HCT116 (cell line): Measurements from ENCODE around the gene PRIMPOL. TPM values are rescaled to one million over a fixed set of nuclear protein-coding genes. Genes with fewer than 3 reads are reported as not detected.

Source experiments
- ATAC-seq: fragments of 200-7000 bp; cut with Tn5 transposase; 2 replicates; pipeline ENCODE4 v1.9.1; 2020; ENCODE audit warnings: mild to moderate bottlenecking, moderate library complexity
- BruUV-seq: library from RNA; stranded (reverse); fragments of 400-500 nt; replicated peaks from 2 replicates; lab custom pipeline; 2021; lab: Mats Ljungman, UMichigan
- CTCF ChIA-PET: fragments of 300-600 bp; sonication (Branson Sonifier 250); formaldehyde crosslinking; loops from one replicate; lab custom pipeline; 2021; ENCODE audit warnings: antibody characterized with exemption; lab: Charles Lee
- POLR2A ChIA-PET: fragments of 300-600, 350-600 bp; sonication (Branson Sonifier 250); formaldehyde crosslinking; loops from one replicate; lab custom pipeline; 2021; ENCODE audit warnings: antibody characterized with exemption; lab: Charles Lee
- RAD21 ChIA-PET, 2 experiments: fragments of 300-600 bp; sonication (Branson Sonifier 250); formaldehyde crosslinking; loops; one replicate each; lab custom pipeline; 2023; ENCODE audit warnings: low total read pairs in 2 of 2; ENCODE audit not compliant: uncharacterized antibody in 2 of 2, unreplicated experiment in 2 of 2, low non-redundant PET in 1 of 2; lab: Charles Lee
- DNase-seq: peaks from one replicate; pipeline ENCODE4 v3.0.0-alpha.2; 2010; ENCODE audit warnings: low read depth, low spot score
- H2AFZ ChIP-seq: fragments of 200-600 bp; shearing (Covaris generic), sonication (generic); 2 replicates; pipeline ENCODE4 v1.6.1; 2017; ENCODE audit warnings: low read depth, mixed run types, mixed read lengths, antibody characterized with exemption, low read length; ENCODE audit not compliant: poor library complexity, severe bottlenecking
- H3K27ac ChIP-seq: 2 replicates; pipeline ENCODE4 v1.5.1; 2012; ENCODE audit warnings: low read depth, low read length
- H3K27me3 ChIP-seq: fragments of 200-600 bp; sonication (generic); 2 replicates; pipeline ENCODE4 v1.6.1; 2016; ENCODE audit warnings: mixed run types, low read length, mixed read lengths; ENCODE audit not compliant: insufficient read depth
- H3K36me3 ChIP-seq, 2 experiments: fragments of 200-500 bp in 1 of 2; fragments of 200-600 bp in 1 of 2; sonication (Bioruptor generic) in 1 of 2; sonication (generic) in 1 of 2; 2 replicates each; pipeline versions ENCODE4 v1.5.1 to v1.6.1; 2014 to 2016; ENCODE audit warnings: low read length in 2 of 2, inconsistent platforms in 1 of 2, mixed read lengths in 1 of 2, mixed run types in 1 of 2; ENCODE audit not compliant: insufficient read depth in 2 of 2, control insufficient read depth in 1 of 2
- H3K4me1 ChIP-seq, 2 experiments: fragments of 200-600 bp in 1 of 2; sonication (generic) in 1 of 2; 2 replicates each; pipeline versions ENCODE4 v1.5.1 to v1.6.1; 2012 to 2017; ENCODE audit warnings: low read length in 2 of 2, inconsistent platforms in 1 of 2, mild to moderate bottlenecking in 1 of 2, mixed read lengths in 1 of 2, mixed run types in 1 of 2, moderate library complexity in 1 of 2; ENCODE audit not compliant: insufficient read depth in 2 of 2, control insufficient read depth in 1 of 2
- H3K4me2 ChIP-seq: fragments of 200-600 bp; sonication (generic); 2 replicates; pipeline ENCODE4 v1.6.1; 2017; ENCODE audit warnings: mixed run types, low read length, mixed read lengths
- H3K4me3 ChIP-seq, 2 experiments: fragments of 200-600 bp in 1 of 2; sonication (generic) in 1 of 2; replicated peaks in 1 of 2; 2 replicates each; pipeline ENCODE4 v1.5.1; 2011 to 2016; ENCODE audit warnings: low read length in 2 of 2, control low read depth in 1 of 2, low read depth in 1 of 2, mild to moderate bottlenecking in 1 of 2, mixed read lengths in 1 of 2, mixed run types in 1 of 2
- H3K79me2 ChIP-seq: fragments of 200-600 bp; sonication (generic); 2 replicates; pipeline ENCODE4 v1.6.1; 2017; ENCODE audit warnings: mild to moderate bottlenecking, mixed run types, low read length, moderate library complexity, mixed read lengths; ENCODE audit not compliant: insufficient read depth
- H3K9ac ChIP-seq: fragments of 200-600 bp; sonication (generic); 2 replicates; pipeline ENCODE4 v1.6.1; 2016; ENCODE audit warnings: low read length, mixed read lengths
- H3K9me2 ChIP-seq: fragments of 200-600 bp; sonication (generic), shearing (Covaris generic); 2 replicates; pipeline ENCODE4 v1.6.1; 2017; ENCODE audit warnings: mixed run types, mild to moderate bottlenecking, moderate library complexity; ENCODE audit not compliant: insufficient read depth
- H3K9me3 ChIP-seq, 2 experiments: fragments of 200-500 bp in 1 of 2; fragments of 200-600 bp in 1 of 2; sonication (Bioruptor generic) in 1 of 2; sonication (generic) in 1 of 2; 2 replicates each; pipeline ENCODE4 v1.6.1; 2014 to 2017; ENCODE audit warnings: low read length in 2 of 2, mixed read lengths in 2 of 2, inconsistent platforms in 1 of 2, low read depth in 1 of 2, mild to moderate bottlenecking in 1 of 2, mixed run types in 1 of 2, moderate library complexity in 1 of 2; ENCODE audit not compliant: control insufficient read depth in 1 of 2, insufficient read depth in 1 of 2
- H4K20me1 ChIP-seq: fragments of 200-600 bp; sonication (generic), shearing (Covaris generic); 2 replicates; pipeline ENCODE4 v1.6.1; 2017; ENCODE audit warnings: mixed run types, mild to moderate bottlenecking, moderate library complexity; ENCODE audit not compliant: insufficient read depth
- CBX3 ChIP-seq: IDR thresholded peaks from 2 replicates; pipeline ENCODE4 v1.6.1; 2012; ENCODE audit warnings: low read depth
- ELF1 ChIP-seq: IDR thresholded peaks from 2 replicates; pipeline ENCODE4 v1.6.1; 2012; ENCODE audit warnings: low read depth, borderline replicate concordance
- EZH2 ChIP-seq: fragments of 200-600 bp; sonication (generic); IDR thresholded peaks from 2 replicates; pipeline ENCODE4 v1.6.1; 2017; ENCODE audit warnings: antibody characterized with exemption, mixed run types
- FOSL1 ChIP-seq: IDR thresholded peaks from 2 replicates; pipeline ENCODE4 v1.6.1; 2012; ENCODE audit warnings: low read depth
- POLR2AphosphoS5 ChIP-seq: IDR thresholded peaks from 2 replicates; pipeline ENCODE4 v1.6.1; 2011; ENCODE audit warnings: mild to moderate bottlenecking, low read depth, low read length, moderate library complexity
- RAD21 ChIP-seq: IDR thresholded peaks from 2 replicates; pipeline ENCODE4 v1.6.1; 2012; ENCODE audit warnings: low read depth, mild to moderate bottlenecking
- SP1 ChIP-seq: IDR thresholded peaks from 2 replicates; pipeline ENCODE4 v1.6.1; 2012; ENCODE audit warnings: low read depth
- SRF ChIP-seq: IDR thresholded peaks from 2 replicates; pipeline ENCODE4 v1.6.1; 2012; ENCODE audit warnings: low read depth
- TCF7L2 ChIP-seq: IDR thresholded peaks from 2 replicates; pipeline ENCODE4 v1.7.0; 2011; ENCODE audit warnings: borderline replicate concordance, inconsistent platforms; ENCODE audit not compliant: insufficient read depth, insufficient read length; ENCODE audit errors: extremely low read depth
- ZFX ChIP-seq: fragments of 450-650 bp; IDR thresholded peaks from 2 replicates; pipeline ENCODE4 v1.6.1; 2017
- intact Hi-C: fragments of 100-400 bp; cut with micrococcal nuclease; formaldehyde crosslinking; loops from 2 replicates; pipeline ENCODE4 v1.10.0; 2022
- total RNA-seq: library from RNA; stranded (reverse); gene quantifications from one replicate; pipeline ENCODE4 v1.2.1, GENCODE V29; 2021; ENCODE audit not compliant: unreplicated experiment
- TF ChIP-seq, protein P1 (sequence below), 3 experiments: fragments of 200-600 bp in 1 of 3; sonication (generic) in 1 of 3; IDR thresholded peaks in 2 of 3; conservative IDR thresholded peaks in 1 of 3; 2 replicates each; pipeline ENCODE4 v1.5.1; 2012 to 2017; ENCODE audit warnings: low read depth in 2 of 3, low read length in 2 of 3, antibody characterized with exemption in 1 of 3, borderline replicate concordance in 1 of 3, control low read depth in 1 of 3, mild to moderate bottlenecking in 1 of 3, mixed read lengths in 1 of 3, mixed run types in 1 of 3, moderate library complexity in 1 of 3; ENCODE audit not compliant: insufficient read depth in 1 of 3
- TF ChIP-seq, protein P2 (sequence below): IDR thresholded peaks from 2 replicates; pipeline ENCODE4 v1.6.1; 2012; ENCODE audit warnings: low read depth
- TF ChIP-seq, protein P3 (sequence below): IDR thresholded peaks from 2 replicates; pipeline ENCODE4 v1.6.1; 2011; ENCODE audit warnings: mild to moderate bottlenecking, low read length, moderate library complexity; ENCODE audit not compliant: insufficient replicate concordance; ENCODE audit errors: extremely low read depth
- TF ChIP-seq, protein P4 (sequence below): IDR thresholded peaks from 2 replicates; pipeline ENCODE4 v1.6.1; 2012
- TF ChIP-seq, protein P5 (sequence below): IDR thresholded peaks from 2 replicates; pipeline ENCODE4 v1.6.1; 2012

PRIMPOL gene
- total RNA-seq, 1 experiment from 2014 or later: 11.3 TPM

DNA sequence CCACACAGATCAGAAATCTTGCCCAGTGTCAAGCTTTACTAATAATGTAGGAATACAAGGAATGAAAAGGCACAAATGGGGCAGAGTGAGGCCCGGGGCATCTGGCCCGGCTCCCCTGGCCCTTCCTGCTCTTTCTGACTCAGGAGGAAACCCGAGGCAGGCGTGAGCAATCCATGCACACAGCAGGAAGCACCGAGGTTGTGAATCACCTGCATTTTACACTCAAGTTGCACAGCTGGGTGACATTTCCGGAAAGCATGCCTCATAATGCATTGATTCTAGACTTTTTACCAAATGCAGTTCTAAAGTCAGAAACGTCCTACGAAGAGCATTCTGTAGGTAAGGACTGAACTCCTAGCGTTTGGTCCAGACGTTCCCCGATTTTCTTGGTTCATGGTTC is 38.9 kb downstream of the PRIMPOL start (continued):
- TF ChIP-seq, protein P1, sequence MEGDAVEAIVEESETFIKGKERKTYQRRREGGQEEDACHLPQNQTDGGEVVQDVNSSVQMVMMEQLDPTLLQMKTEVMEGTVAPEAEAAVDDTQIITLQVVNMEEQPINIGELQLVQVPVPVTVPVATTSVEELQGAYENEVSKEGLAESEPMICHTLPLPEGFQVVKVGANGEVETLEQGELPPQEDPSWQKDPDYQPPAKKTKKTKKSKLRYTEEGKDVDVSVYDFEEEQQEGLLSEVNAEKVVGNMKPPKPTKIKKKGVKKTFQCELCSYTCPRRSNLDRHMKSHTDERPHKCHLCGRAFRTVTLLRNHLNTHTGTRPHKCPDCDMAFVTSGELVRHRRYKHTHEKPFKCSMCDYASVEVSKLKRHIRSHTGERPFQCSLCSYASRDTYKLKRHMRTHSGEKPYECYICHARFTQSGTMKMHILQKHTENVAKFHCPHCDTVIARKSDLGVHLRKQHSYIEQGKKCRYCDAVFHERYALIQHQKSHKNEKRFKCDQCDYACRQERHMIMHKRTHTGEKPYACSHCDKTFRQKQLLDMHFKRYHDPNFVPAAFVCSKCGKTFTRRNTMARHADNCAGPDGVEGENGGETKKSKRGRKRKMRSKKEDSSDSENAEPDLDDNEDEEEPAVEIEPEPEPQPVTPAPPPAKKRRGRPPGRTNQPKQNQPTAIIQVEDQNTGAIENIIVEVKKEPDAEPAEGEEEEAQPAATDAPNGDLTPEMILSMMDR (IDR thresholded peaks at IDR 0.05 in 2 of 3, conservative IDR thresholded peaks at IDR 0.05 in 1 of 3; ENCODE audit: borderline replicate concordance in 1 of 3, insufficient read depth in 1 of 3, low read depth in 2 of 3, low read length in 2 of 3): no peak
- TF ChIP-seq, protein P2, sequence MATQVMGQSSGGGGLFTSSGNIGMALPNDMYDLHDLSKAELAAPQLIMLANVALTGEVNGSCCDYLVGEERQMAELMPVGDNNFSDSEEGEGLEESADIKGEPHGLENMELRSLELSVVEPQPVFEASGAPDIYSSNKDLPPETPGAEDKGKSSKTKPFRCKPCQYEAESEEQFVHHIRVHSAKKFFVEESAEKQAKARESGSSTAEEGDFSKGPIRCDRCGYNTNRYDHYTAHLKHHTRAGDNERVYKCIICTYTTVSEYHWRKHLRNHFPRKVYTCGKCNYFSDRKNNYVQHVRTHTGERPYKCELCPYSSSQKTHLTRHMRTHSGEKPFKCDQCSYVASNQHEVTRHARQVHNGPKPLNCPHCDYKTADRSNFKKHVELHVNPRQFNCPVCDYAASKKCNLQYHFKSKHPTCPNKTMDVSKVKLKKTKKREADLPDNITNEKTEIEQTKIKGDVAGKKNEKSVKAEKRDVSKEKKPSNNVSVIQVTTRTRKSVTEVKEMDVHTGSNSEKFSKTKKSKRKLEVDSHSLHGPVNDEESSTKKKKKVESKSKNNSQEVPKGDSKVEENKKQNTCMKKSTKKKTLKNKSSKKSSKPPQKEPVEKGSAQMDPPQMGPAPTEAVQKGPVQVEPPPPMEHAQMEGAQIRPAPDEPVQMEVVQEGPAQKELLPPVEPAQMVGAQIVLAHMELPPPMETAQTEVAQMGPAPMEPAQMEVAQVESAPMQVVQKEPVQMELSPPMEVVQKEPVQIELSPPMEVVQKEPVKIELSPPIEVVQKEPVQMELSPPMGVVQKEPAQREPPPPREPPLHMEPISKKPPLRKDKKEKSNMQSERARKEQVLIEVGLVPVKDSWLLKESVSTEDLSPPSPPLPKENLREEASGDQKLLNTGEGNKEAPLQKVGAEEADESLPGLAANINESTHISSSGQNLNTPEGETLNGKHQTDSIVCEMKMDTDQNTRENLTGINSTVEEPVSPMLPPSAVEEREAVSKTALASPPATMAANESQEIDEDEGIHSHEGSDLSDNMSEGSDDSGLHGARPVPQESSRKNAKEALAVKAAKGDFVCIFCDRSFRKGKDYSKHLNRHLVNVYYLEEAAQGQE: no peak
- peak; percentile 77 for TF ChIP-seq SP1
- TF ChIP-seq, all 23 proteins: peak for 10

DNA sequence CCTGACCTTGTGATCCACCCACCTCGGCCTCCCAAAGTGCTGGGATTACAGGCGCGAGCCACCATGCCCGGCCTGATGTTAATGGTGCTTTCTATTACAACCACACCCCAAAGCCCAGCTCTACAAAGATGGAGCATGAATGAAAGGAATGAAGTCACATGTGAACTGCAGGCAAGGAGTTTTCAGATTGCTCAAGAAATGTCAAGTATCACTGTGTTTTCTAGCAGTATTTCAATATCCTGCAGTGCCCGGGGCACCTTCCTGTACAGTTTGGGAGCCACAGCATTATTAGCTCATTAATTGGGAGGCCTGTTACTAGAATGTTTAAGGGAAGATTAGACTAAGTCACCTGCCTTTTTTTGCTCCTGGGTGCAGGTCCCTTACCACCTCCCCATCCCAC is 40.1 kb downstream of the PRIMPOL start:
- intact Hi-C loops: no loop called here
- ChIA-PET RAD21 (no interaction called here), CTCF (no interaction called here), POLR2A (no interaction called here)
- no peak overlapping the region for H2AFZ ChIP-seq
- peaks cover 3 to 17% of the 10 kb centered on the region in 2 experiments; a peak in 2 of 4 replicates for H3K4me1 ChIP-seq
- BruUV-seq: no TSS peak
- H3K9me2 ChIP-seq: no peaks in the 10 kb centered on the region
- H3K9ac ChIP-seq: no peak overlapping the region
- no peak overlapping the region for H3K4me2 ChIP-seq
- no peaks in the 10 kb centered on the region for H3K79me2 ChIP-seq
- ATAC-seq (no peak), DNase-seq (no peak)
- no peak overlapping the region for H3K27ac ChIP-seq
- H3K4me3 ChIP-seq: no peak overlapping the region
- no peaks in the 10 kb centered on the region for H3K27me3 ChIP-seq
- H3K9me3 ChIP-seq: no peaks in the 10 kb centered on the region
- no peaks in the 10 kb centered on the region for H3K36me3 ChIP-seq
- no peaks in the 10 kb centered on the region for H4K20me1 ChIP-seq
- TF ChIP-seq FOSL1: no peak
- TF ChIP-seq SRF: no peak
- TF ChIP-seq, protein P1 (IDR thresholded peaks at IDR 0.05 in 2 of 3, conservative IDR thresholded peaks at IDR 0.05 in 1 of 3; ENCODE audit: borderline replicate concordance in 1 of 3, insufficient read depth in 1 of 3, low read depth in 2 of 3, low read length in 2 of 3): no peak
- TF ChIP-seq, protein P3, sequence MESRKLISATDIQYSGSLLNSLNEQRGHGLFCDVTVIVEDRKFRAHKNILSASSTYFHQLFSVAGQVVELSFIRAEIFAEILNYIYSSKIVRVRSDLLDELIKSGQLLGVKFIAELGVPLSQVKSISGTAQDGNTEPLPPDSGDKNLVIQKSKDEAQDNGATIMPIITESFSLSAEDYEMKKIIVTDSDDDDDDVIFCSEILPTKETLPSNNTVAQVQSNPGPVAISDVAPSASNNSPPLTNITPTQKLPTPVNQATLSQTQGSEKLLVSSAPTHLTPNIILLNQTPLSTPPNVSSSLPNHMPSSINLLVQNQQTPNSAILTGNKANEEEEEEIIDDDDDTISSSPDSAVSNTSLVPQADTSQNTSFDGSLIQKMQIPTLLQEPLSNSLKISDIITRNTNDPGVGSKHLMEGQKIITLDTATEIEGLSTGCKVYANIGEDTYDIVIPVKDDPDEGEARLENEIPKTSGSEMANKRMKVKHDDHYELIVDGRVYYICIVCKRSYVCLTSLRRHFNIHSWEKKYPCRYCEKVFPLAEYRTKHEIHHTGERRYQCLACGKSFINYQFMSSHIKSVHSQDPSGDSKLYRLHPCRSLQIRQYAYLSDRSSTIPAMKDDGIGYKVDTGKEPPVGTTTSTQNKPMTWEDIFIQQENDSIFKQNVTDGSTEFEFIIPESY: no peak
- TF ChIP-seq, protein P4, sequence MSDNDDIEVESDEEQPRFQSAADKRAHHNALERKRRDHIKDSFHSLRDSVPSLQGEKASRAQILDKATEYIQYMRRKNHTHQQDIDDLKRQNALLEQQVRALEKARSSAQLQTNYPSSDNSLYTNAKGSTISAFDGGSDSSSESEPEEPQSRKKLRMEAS: no peak
- no peak for TF ChIP-seq ZFX
- TF ChIP-seq RAD21: no peak
- TF ChIP-seq CBX3: no peak
- no peak for TF ChIP-seq EZH2
- TF ChIP-seq TCF7L2: no peak
- TF ChIP-seq, protein P5, sequence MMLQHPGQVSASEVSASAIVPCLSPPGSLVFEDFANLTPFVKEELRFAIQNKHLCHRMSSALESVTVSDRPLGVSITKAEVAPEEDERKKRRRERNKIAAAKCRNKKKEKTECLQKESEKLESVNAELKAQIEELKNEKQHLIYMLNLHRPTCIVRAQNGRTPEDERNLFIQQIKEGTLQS: no peak
- no peak for TF ChIP-seq POLR2AphosphoS5
- no peak for TF ChIP-seq ELF1
